BJ (cell line): Measurements from ENCODE around the gene SLC25A26. TPM values are rescaled to one million over a fixed set of nuclear protein-coding genes. Genes with fewer than 3 reads are reported as not detected.

Source experiments
- CTCF ChIA-PET: fragments of 350-600 bp; formaldehyde crosslinking; extraction: SDS; loops from one replicate; lab custom pipeline; 2021; ENCODE audit warnings: antibody characterized with exemption, inconsistent platforms; lab: Yijun Ruan, JAX
- POLR2A ChIA-PET: fragments of 300-600 bp; sonication (Branson Sonifier 250); formaldehyde crosslinking; extraction: SDS; loops from one replicate; lab custom pipeline; 2021; ENCODE audit warnings: antibody characterized with exemption; lab: Charles Lee
- DNase-seq: peaks from one replicate; pipeline ENCODE4 v3.0.0-alpha.2; 2011; ENCODE audit warnings: low read depth
- H3K27me3 ChIP-seq: 2 replicates; pipeline ENCODE4 v1.6.0; 2011; ENCODE audit warnings: low read length; ENCODE audit not compliant: control insufficient read depth, insufficient read depth
- H3K36me3 ChIP-seq: 2 replicates; pipeline ENCODE4 v1.5.1; 2011; ENCODE audit warnings: low read length; ENCODE audit not compliant: control insufficient read depth, insufficient read depth
- H3K4me3 ChIP-seq: 2 replicates; pipeline ENCODE4 v1.5.1; 2011; ENCODE audit warnings: low read depth, mild to moderate bottlenecking, control low read depth, low read length
- CTCF ChIP-seq: IDR thresholded peaks from 2 replicates; pipeline ENCODE4 v1.5.1; 2011; ENCODE audit warnings: low read depth, mild to moderate bottlenecking, control low read depth, inconsistent platforms, low read length, moderate library complexity; ENCODE audit not compliant: insufficient read depth
- polyA plus RNA-seq: library from polyadenylated mRNA; depleted of rRNA; stranded (reverse); fragments of >200 nt; gene quantifications from 2 replicates; pipeline ENCODE4 v1.2.3, GENCODE V29; 2011

Gene SLC25A26
- polyA plus RNA-seq, 1 experiment: 29.5 TPM

- no peak for DNase-seq
- H3K4me3 ChIP-seq: no peak overlapping the region
- no peak for TF ChIP-seq CTCF
- ChIA-PET CTCF (interaction anchor here (1.3 to 1.4 kb wide), 2 partner anchors 12 to 555 kb away, joined by 3 to 5 read pairs; no protein-coding TSS in a partner anchor), POLR2A (no interaction called here)
- no peaks in the 10 kb centered on the region for H3K27me3 ChIP-seq
- H3K36me3 ChIP-seq: no peaks in the 10 kb centered on the region
These were observed 45.8 kb downstream of the SLC25A26 start for GRCh38 chr3:66266551-66266950.

- DNase-seq: no peak
- CTCF ChIA-PET: interaction anchor here (1.3 to 1.4 kb wide), 2 partner anchors 13 to 555 kb away, joined by 3 to 5 read pairs; no protein-coding TSS in a partner anchor
- Histone ChIP-seq H3K27me3 (no peaks in the 10 kb centered on the region), H3K4me3 (no peak overlapping the region), H3K36me3 (no peaks in the 10 kb centered on the region)
- POLR2A ChIA-PET: no interaction called here
- no peak for TF ChIP-seq CTCF
These were observed 46.2 kb downstream of the SLC25A26 start for GRCh38 chr3:66267031-66267430.

GRCh38 chr3:66267906-66268305 lies 47.1 kb downstream of the SLC25A26 start:
- ChIA-PET POLR2A (no interaction called here), CTCF (interaction anchor here (1.3 to 1.7 kb wide), 2 partner anchors 14 to 554 kb away, joined by 5 to 9 read pairs; no protein-coding TSS in a partner anchor)

GRCh38 chr3:66268864-66269263 lies 48.1 kb downstream of the SLC25A26 start:
- no peaks in the 10 kb centered on the region for H3K36me3 ChIP-seq
- H3K4me3 ChIP-seq: no peak overlapping the region
- ChIA-PET CTCF (interaction anchor here (1.0 to 2.1 kb wide), 3 partner anchors 15 to 553 kb away, joined by 3 to 9 read pairs (median 7); no protein-coding TSS in a partner anchor), POLR2A (no interaction called here)
- TF ChIP-seq CTCF: no peak
- no peaks in the 10 kb centered on the region for H3K27me3 ChIP-seq
- DNase-seq: no peak

More at GRCh38 chr3:66267906-66268305, 47.1 kb downstream of the SLC25A26 start:
- TF ChIP-seq CTCF: no peak
- Histone ChIP-seq H3K4me3 (no peak overlapping the region), H3K36me3 (no peaks in the 10 kb centered on the region), H3K27me3 (no peaks in the 10 kb centered on the region)
- DNase-seq: no peak

- no peak for TF ChIP-seq CTCF
- H3K36me3 ChIP-seq: no peaks in the 10 kb centered on the region
- DNase-seq: no peak
- ChIA-PET CTCF (interaction anchor here (1.7 to 4.0 kb wide), 3 partner anchors 15 to 553 kb away, joined by 7 to 27 read pairs (median 9); no protein-coding TSS in a partner anchor), POLR2A (no interaction called here)
- no peak overlapping the region for H3K4me3 ChIP-seq
- no peaks in the 10 kb centered on the region for H3K27me3 ChIP-seq
These were observed 48.6 kb downstream of the SLC25A26 start for GRCh38 chr3:66269411-66269810.
